NCI-H187 treated with DMSO at 0.1 percent for 48 hours (cell line): ENCODE results near the gene EFHC1.
A peak's percentile ranks its signal among the peaks of the same experiment; 100 is the strongest.
"Not testable (repeated sequence)": the region's sequence is repeated elsewhere in the genome, so short reads cannot be mapped to it uniquely, and the experiment has no call there.

Experiments
- DNase-seq: peaks from one replicate; lab custom pipeline; 2025; lab: John Stamatoyannopoulos, UW

Gene EFHC1

DNA sequence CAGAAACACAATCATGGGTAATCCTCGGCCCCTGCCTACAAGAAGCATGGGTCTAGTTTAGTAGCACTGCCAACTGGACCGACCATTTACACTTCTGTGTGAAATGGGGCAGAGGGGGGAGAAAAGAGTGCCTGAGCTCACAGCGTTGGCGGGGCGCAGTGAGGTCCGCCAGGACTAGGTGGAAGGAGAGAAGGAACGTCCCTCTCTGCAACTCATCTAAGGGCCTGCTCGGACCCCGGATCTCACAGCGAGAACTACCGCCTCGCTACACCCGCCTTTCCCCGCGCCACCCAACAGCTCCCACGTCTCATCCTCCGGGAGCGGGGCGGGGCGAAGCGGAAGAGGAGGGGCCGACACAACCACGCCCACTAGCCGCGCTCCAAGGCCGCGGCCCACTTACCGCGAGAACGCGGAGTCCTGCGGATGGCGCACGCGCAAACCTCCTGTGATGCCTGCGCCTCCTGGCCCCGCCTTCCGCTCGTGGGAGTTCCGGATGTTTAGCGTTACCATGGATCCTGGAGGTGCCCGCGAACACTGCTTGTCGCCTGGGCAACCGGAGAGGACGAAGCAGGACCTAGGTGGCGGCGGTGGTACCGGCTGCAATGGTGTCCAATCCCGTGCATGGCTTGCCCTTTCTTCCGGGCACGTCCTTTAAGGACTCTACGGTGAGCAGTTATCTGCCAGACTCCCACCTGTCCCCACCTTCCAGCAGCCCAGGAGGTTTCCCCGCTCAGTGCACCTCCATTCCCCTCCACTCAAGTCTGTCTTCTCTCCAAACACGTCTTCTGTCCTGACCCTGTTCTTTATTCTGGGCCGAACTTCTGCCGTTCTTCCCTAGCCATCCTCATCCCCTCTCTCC lies at the start of gene EFHC1:
TSS of gene EFHC1 (plus strand) at position 534 of the 859 bp plus-strand sequence. CDS start at position 603, 69 bp downstream.
- peak; percentile 87 for DNase-seq

DNA sequence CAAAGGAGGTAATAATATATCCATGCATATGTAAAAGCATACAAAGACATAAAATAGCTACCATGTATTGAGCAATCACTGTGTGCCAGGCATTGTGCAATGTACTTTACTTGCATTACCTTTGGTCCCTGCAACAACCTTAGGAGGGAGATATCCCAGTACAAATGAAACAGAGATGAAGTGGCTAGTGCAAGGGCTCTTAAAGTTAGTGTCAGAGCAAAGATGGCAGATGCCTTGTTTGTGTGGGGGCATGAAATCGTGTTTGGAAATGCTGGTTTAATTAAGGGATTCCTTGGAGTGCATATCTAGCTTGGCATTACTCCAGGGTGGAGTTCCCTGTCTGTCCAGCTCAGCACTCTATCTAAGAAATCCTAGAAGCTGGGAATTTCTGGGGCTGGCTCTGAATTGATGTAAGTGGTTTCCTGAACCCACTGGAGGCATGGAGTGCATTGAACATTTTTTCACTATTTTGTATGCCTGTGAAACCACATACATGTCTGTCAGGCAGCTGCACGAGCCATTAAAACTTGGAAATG lies 48.4 kb upstream of the EFHC1 start:
- no peak for DNase-seq

DNA sequence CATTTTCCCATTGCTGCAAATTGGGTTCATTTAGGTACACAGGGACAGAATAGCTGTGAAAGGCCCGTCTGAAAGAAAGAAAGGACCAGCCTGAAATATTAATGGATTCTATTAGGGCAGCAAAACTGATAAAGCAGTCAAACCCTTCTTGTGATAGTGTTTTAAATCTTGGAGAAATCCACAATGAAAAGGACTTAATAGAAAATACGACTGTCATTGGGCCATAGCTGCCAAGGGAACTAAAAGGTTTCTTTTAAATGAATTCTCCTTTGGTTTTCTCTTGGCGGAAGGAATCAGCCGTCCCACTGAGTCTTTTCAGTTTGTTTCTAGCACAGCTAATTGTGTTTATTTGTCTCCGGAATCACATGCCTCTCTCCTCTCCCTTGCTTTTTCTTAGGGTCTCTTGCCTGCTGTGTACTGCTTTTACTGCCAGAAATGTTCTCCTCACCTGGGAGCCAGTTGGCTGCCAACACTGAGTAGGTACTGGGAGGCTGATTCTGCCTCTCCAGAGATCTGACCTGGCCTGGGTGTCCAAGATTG lies 46.9 kb upstream of the EFHC1 start:
- no peak for DNase-seq

GRCh38 chr6:52374247-52374646 lies 45.9 kb upstream of the EFHC1 start:
- DNase-seq: no peak

- DNase-seq: no peak
Measured at GRCh38 chr6:52375780-52376556, 44.2 kb upstream of the EFHC1 start.

- no peak for DNase-seq
Measured at GRCh38 chr6:52376763-52377162, 43.4 kb upstream of the EFHC1 start.

- no peak for DNase-seq
Measured at GRCh38 chr6:52377538-52378221, 42.5 kb upstream of the EFHC1 start.

DNA sequence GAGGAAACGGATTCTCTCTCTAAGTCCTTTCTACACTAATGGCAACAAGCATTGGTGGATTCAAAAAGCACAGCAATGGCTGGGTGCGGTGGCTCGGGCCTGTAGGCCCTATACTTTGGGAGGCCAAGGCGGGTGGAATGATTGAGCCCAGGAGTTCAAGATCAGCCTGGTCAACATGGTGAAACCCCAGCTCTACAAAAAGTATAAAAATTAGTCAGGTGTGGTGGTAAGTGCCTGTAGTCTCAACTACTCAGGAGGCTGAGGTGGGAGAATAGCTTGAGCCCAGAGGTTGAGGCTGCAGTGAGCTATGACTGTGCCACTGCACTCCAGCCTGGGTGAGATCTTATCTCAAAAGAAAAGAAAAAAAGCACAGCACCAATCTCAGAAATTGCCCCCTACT lies 38.9 kb upstream of the EFHC1 start:
- DNase-seq: no peak

DNA sequence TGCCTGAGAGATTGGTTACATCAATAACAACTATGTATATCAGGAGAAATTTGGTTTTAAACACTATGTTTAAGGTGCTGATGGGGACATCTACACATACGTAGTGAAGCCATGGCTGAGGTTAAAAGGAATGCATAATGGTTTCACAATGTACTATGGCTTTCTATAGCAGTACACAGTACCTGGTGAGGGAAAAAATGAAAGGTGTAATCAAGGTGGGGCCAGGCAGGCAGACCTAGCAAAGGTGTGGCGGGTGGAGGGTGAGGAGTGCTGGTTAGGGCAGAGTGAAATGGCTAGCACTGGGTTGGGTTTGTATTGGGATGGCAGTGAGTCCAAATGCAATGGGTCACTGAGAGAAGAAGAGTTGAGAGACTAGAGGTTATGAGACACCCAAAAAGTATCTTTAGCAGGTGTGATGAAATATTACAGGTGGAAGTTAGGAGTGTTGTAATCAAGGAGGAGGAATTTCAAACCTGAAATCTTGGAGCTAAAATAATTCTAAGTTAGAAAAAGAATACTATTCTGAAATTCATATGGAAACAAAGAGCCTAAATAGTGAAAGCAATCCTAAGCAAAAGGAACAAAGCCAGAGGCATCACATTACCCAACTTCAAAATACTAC lies 35.9 kb upstream of the EFHC1 start:
- no peak for DNase-seq

DNA sequence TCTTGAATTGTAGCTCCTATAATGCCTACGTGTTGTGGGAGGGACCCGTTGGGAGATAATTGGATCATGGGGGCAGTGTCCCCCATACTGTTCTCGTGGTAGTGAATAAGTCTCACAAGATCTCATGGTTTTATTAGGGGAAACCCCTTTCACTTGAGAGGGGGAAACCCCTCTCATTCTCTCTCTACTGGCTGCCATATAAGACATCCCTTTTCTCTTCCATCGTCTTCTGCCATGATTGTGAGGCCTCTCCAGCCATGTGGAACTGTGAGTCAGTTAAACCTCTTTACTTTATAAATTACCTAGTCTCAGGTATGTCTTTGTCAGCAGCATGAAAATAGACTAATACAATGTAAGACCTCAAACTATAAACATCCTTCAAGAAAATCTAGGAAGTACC lies 35.1 kb upstream of the EFHC1 start:
- DNase-seq: no peak

DNA sequence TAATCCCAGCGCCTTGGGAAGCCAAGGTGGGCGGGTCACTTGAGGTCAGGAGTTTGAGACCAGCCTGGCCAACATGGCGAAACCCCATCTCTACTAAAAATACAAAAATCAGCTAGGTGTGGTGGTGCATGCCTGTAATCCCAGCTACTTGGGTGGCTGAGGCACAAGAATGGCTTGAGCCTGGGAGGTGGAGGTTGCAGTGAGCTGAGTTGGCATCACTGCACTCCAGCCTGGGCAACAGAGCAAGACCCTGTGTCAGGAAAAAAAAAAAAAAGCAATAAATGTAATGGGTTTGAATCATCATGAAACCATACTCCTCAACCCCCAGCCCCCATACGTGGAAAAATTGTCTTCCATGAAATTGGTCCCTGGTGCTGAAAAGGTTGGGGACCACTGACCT lies 32.0 kb upstream of the EFHC1 start:
- DNase-seq: not testable (repeated sequence)

DNA sequence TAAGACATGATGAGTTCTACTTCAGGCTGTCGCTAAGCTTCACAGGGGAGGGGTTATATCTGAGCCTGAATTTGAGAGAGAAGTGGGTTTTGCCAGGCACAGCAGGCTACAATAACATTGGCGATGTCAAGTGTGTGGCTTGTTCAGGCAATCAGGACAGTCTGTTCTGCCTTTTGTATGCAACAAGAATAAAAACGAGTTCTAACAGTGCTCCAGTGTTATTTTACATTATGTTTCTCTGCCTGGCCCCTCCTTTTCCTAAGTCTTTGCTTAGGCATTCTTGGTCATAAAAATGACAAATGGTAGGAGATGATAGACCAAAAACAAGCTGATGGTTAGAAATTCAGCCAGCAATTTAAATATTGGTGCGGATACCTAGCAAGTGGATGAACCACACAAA lies 31.4 kb upstream of the EFHC1 start:
- no peak for DNase-seq

DNA sequence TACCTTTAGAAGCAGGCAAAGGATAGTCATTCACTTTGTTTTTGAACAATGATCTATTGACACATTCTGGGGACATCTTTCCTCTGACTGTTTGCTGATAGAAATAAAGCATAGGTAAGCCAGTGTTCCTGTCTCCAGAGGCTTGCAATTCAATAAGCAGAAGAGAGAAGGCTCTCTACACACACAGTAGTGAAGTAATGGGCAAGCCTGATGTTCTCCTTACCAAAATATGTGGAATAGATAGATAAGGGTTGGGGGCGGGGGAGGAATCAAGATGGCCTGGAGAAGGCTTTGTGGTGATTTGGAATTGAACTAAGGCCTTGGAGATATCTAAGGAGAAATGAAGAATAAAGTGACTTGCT lies 30.9 kb upstream of the EFHC1 start:
- no peak for DNase-seq

GRCh38 chr6:52389626-52390360 lies 30.3 kb upstream of the EFHC1 start:
- no peak for DNase-seq

DNA sequence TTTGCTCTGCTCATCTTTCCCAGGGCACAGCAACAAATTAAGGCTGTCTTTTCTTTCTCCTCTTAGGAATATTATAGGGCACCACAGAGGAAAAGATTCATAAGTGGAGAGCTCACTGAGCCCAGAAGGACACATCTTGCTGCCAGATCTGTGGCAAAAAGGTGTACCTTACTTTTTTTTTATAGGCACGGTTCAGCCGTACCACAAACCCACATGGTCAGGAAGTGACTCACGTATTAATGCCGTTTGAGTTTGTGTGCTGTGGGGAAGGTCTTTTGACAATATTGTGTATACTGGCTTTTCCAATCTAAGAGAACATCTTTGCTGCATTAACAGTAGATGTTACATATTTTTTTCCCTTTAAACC lies 29.8 kb upstream of the EFHC1 start:
- DNase-seq: no peak

DNA sequence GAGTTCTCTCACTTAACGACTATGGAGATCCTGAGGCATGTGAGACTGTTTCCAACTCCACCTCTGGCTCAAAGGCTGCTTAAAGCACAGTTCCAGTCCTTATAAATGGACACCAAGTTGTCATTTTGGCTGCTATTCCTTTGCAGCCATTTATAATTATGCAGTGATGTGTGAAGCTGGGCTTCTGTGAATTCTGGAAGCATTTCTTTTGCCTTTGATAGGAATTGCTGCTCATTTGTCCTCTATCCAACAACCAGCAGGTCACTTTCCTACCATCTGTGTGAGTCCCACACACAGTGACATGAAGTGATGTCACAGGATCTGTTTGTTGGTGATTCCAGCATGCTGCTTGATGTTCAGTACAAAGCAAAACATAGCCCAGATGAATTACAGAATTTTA lies 28.5 kb upstream of the EFHC1 start:
- no peak for DNase-seq

DNA sequence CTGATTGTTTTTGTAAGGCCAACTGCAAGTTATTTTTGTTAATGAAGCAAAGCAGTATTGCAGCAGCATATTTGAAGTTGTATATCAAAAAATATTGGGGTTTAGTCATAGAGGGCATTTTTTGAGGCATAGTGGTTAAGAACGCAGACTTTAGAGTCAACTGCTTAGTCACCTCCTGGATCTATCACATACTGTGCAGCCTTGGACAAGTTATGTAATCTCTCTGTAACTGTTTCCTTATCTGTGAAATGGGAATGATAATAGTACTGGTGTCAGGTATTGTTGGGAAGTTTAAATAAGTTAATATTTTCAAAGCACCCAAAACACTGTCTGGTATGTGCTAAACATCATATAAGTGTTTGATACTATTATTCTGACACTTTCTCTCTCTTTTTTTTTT lies 27.2 kb upstream of the EFHC1 start:
- DNase-seq: no peak

DNA sequence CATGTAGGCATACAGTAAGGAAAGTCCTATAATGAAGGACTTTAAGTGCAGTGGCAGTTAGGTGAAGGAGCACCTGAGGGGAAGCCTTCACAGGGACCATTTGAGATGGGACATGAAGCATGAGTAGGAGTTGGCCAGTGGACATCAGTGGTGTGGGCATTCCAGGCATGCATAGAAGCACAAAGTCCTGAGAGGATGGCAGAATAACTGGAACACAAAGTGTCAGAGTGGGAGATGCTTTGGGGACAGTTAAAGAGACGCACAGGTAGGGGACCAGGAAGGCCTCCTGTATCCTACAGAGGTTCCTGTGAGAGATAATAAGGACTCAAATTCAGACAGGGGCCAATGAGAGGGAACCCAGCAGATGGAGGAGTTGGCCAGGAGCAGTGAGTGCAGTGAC lies 26.4 kb upstream of the EFHC1 start:
- no peak for DNase-seq

DNA sequence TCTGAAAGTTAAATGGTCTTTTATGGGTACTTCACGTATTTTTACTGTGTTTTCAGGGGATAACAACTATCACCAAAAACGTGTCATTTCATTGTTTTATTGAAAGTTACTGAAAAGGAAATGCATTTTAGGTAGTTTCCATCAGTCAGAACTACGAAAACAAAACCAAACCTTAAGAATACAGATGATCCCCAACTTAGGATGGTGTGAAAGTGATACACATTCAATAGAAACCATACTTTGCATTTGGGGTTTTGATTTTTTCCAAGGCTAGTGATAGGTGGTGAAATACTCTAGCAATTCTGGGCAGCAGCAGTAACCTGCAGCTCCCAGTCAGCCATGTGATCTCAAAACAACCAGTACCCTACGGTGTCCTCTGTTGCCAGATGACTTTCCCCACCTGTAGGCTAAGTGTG lies 25.9 kb upstream of the EFHC1 start:
- DNase-seq: no peak

DNA sequence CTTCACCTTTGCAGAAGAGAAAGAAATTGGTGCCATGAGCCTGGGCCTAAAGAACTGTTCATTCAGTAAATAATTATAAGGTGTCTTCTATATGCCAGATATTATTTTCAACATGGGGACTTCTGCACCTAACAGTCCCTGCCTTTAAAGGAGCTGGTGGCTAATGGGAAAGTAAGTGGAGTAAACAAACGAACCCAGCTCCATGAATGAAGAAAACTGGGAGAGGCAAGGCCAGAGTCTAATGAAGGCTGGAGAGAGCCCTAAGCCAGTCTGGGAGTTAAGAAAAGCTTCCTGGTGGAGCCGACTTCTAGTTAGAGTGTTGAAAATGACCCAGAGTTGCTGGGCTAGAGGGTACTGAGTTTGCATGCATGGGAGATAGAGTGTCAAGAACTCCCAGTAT lies 24.2 kb upstream of the EFHC1 start:
- no peak for DNase-seq
